OCI-LY7 (cell line): ENCODE data around the gene PRB4.

Experiments used
- CTCF ChIP-seq: fragments of 200-600 bp; sonication (generic); conservative IDR thresholded peaks from 2 replicates; pipeline ENCODE4 v1.5.1; 2014; ENCODE audit warnings: mild to moderate bottlenecking, antibody characterized with exemption, low read length, moderate library complexity, mixed read lengths
- EZH2phosphoT487 ChIP-seq: fragments of 200-600 bp; sonication (generic); IDR thresholded peaks from 2 replicates; pipeline ENCODE4 v1.6.1; 2018; ENCODE audit warnings: low read depth, borderline replicate concordance, mild to moderate bottlenecking, mixed run types, antibody characterized with exemption, low read length, moderate library complexity, mixed read lengths

- TF ChIP-seq CTCF: no peak
- TF ChIP-seq EZH2phosphoT487: no peak
These were observed 11.7 kb upstream of the PRB4 start for GRCh38 chr12:11321980-11322379.
